A673 (cell line): Measurements from ENCODE around the gene CDKAL1.
"Not testable (repeated sequence)": the region's sequence is repeated elsewhere in the genome, so short reads cannot be mapped to it uniquely, and the experiment has no call there.

Experiments used
- CTCF ChIP-seq: fragments of 300-800, 200-600 bp; sonication (generic); conservative IDR thresholded peaks from 2 replicates; pipeline ENCODE4 v1.5.1; 2017; ENCODE audit warnings: low read depth, mild to moderate bottlenecking, antibody characterized with exemption, low read length, moderate library complexity, mixed read lengths
- EZH2 ChIP-seq: fragments of 200-600 bp; sonication (generic); IDR thresholded peaks from 2 replicates; pipeline ENCODE4 v1.6.1; 2017; ENCODE audit warnings: borderline replicate concordance, low read depth, mild to moderate bottlenecking, mixed read lengths, antibody characterized with exemption, low read length; ENCODE audit not compliant: poor library complexity, severe bottlenecking

GRCh38 chr6:20549398-20549797, 15.1 kb downstream of the CDKAL1 start:
- not testable (repeated sequence) for TF ChIP-seq CTCF, EZH2
